ENCODE data around the gene SHOX. TPM values are rescaled to one million over a fixed set of nuclear protein-coding genes. Genes with fewer than 3 reads are reported as not detected.

SHOX gene
- total RNA-seq, 1 experiment from 2014 or later, result not detected

DNA sequence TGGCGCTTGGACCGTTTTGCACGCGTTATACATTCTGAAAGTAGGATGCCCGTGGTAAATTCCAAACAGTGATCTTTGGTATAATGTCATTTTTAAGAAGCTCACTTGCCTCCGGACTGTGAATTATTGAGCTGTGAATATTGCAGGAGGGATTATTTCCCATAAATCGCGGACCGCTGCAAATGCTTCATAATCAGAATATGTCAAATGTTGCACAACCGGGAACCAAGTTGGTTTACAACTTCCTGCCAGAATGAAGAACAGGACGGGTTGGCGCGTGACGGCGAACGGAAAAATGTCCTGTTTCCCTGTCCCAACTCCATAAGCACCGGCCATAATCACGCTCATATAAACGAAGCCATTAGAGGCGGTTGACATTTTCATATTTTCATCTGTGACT lies 67.6 kb downstream of the SHOX start:
- intact Hi-C loops (cut with micrococcal nuclease; ENCODE audit: unreplicated experiment), result no loop called here

DNA sequence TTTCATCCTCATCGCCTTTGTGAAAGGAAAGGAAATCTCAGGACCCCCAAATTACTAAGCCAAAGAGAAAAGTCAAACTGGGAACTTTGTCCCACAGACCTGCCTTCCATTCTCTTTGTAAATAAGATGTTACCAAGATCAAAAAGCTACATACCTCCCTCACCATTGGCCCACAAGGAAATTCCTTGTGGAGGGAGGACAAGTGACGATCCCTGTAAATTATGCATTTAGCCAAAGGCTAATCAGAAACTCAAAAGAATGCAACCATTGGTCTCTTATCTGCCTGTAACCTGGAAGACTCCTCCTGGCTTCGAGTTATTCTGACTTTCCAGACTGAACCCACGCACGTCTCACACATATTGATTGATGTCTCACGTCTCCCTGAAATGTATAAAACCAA lies 70.3 kb downstream of the SHOX start:
- no peaks in the 10 kb centered on the region; the same call in 1 of the 2 replicates for H3K9me3 ChIP-seq
- H3K4me1 Mint-ChIP-seq (ENCODE audit: low read depth, unreplicated experiment), result no peaks in the 10 kb centered on the region

More for the DNA sequence above, 67.6 kb downstream of the SHOX start:
- H3K9me3 Mint-ChIP-seq (ENCODE audit: unreplicated experiment), result peaks cover 7% of the 10 kb centered on the region
- Histone ChIP-seq H3K4me1 (no peaks in the 10 kb centered on the region), H3K27me3 (replicated peaks; ENCODE audit: control insufficient read depth, insufficient read depth, low read length) (no peaks in the 10 kb centered on the region), H3K4me3 (ENCODE audit: low read depth, low read length) (no peak overlapping the region), H3K9me3 (no peaks in the 10 kb centered on the region; the same call in 1 of the 2 replicates), H3K36me3 (ENCODE audit: control insufficient read depth, insufficient read depth, low read length) (no peaks in the 10 kb centered on the region)
- TF ChIP-seq, protein P1, sequence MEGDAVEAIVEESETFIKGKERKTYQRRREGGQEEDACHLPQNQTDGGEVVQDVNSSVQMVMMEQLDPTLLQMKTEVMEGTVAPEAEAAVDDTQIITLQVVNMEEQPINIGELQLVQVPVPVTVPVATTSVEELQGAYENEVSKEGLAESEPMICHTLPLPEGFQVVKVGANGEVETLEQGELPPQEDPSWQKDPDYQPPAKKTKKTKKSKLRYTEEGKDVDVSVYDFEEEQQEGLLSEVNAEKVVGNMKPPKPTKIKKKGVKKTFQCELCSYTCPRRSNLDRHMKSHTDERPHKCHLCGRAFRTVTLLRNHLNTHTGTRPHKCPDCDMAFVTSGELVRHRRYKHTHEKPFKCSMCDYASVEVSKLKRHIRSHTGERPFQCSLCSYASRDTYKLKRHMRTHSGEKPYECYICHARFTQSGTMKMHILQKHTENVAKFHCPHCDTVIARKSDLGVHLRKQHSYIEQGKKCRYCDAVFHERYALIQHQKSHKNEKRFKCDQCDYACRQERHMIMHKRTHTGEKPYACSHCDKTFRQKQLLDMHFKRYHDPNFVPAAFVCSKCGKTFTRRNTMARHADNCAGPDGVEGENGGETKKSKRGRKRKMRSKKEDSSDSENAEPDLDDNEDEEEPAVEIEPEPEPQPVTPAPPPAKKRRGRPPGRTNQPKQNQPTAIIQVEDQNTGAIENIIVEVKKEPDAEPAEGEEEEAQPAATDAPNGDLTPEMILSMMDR (IDR thresholded peaks at IDR 0.05; ENCODE audit: insufficient read depth in 1 of 2, low read depth in 1 of 2, low read length in 1 of 2, severe bottlenecking in 1 of 2, unreplicated experiment in 1 of 2), result no peak
- BruUV-seq (replicated peaks), result no TSS peak
- H3K36me3 Mint-ChIP-seq (ENCODE audit: insufficient read depth, unreplicated experiment), result no peaks in the 10 kb centered on the region
- no peak for DNase-seq
- H3K4me3 Mint-ChIP-seq (ENCODE audit: unreplicated experiment), result no peak overlapping the region
- H3K4me1 Mint-ChIP-seq (ENCODE audit: low read depth, unreplicated experiment), result no peaks in the 10 kb centered on the region
- ChIA-PET CTCF (no interaction called here), POLR2A (no interaction called here)
- no peak overlapping the region for H3K27ac Mint-ChIP-seq (ENCODE audit: unreplicated experiment)
- H3K27me3 Mint-ChIP-seq (ENCODE audit: insufficient read depth, unreplicated experiment), result no peaks in the 10 kb centered on the region

DNA sequence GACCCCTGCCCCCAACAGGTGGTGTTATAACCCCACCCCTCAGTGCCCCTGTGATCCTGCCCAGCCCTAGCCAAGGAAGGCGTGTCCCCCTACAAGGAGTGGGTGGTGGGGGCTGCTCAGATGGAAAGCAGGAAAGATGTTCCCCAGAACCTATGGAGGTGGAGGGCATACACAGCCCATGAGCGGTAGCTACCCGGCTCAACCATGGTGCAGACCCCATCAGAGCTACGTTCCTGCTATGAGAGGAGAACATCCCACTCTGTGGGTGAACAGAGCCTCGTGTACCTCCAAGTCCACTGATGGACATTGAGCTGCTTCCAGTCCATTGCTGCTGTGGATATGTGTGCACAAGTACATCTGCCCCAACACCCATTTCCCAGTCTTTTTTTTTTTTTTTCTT lies 71.1 kb downstream of the SHOX start:
- Histone ChIP-seq H3K4me1 (no peaks in the 10 kb centered on the region), H3K36me3 (ENCODE audit: control insufficient read depth, insufficient read depth, low read length) (no peaks in the 10 kb centered on the region), H3K4me3 (ENCODE audit: low read depth, low read length) (no peak overlapping the region), H3K9me3 (no peaks in the 10 kb centered on the region; the same call in 1 of the 2 replicates), H3K27me3 (replicated peaks; ENCODE audit: control insufficient read depth, insufficient read depth, low read length) (no peaks in the 10 kb centered on the region)
- Mint-ChIP-seq H3K36me3 (ENCODE audit: insufficient read depth, unreplicated experiment) (no peaks in the 10 kb centered on the region), H3K9me3 (ENCODE audit: unreplicated experiment) (peaks cover 26% of the 10 kb centered on the region), H3K4me1 (ENCODE audit: low read depth, unreplicated experiment) (no peaks in the 10 kb centered on the region), H3K27me3 (ENCODE audit: insufficient read depth, unreplicated experiment) (no peaks in the 10 kb centered on the region), H3K4me3 (ENCODE audit: unreplicated experiment) (no peak overlapping the region), H3K27ac (ENCODE audit: unreplicated experiment) (no peak overlapping the region)
- DNase-seq, result no peak
- TF ChIP-seq, protein P1 (IDR thresholded peaks at IDR 0.05; ENCODE audit: insufficient read depth in 1 of 2, low read depth in 1 of 2, low read length in 1 of 2, severe bottlenecking in 1 of 2, unreplicated experiment in 1 of 2), result no peak
- no TSS peak for BruUV-seq (replicated peaks)
- intact Hi-C loops (cut with micrococcal nuclease; ENCODE audit: unreplicated experiment), result no loop called here
- ChIA-PET CTCF (no interaction called here), POLR2A (no interaction called here)

More for the DNA sequence above, 70.3 kb downstream of the SHOX start:
- ChIA-PET CTCF (no interaction called here), POLR2A (no interaction called here)
- Mint-ChIP-seq H3K36me3 (ENCODE audit: insufficient read depth, unreplicated experiment) (no peaks in the 10 kb centered on the region), H3K9me3 (ENCODE audit: unreplicated experiment) (peaks cover 26% of the 10 kb centered on the region), H3K27me3 (ENCODE audit: insufficient read depth, unreplicated experiment) (no peaks in the 10 kb centered on the region), H3K4me3 (ENCODE audit: unreplicated experiment) (no peak overlapping the region), H3K27ac (ENCODE audit: unreplicated experiment) (no peak overlapping the region)
- no TSS peak for BruUV-seq (replicated peaks)
- H3K4me1 ChIP-seq, result no peaks in the 10 kb centered on the region
- H3K36me3 ChIP-seq (ENCODE audit: control insufficient read depth, insufficient read depth, low read length), result no peaks in the 10 kb centered on the region
- H3K4me3 ChIP-seq (ENCODE audit: low read depth, low read length), result no peak overlapping the region
- no peaks in the 10 kb centered on the region for H3K27me3 ChIP-seq (replicated peaks; ENCODE audit: control insufficient read depth, insufficient read depth, low read length)
- intact Hi-C loops (cut with micrococcal nuclease; ENCODE audit: unreplicated experiment), result no loop called here
- no peak for DNase-seq
- TF ChIP-seq, protein P1 (IDR thresholded peaks at IDR 0.05; ENCODE audit: insufficient read depth in 1 of 2, low read depth in 1 of 2, low read length in 1 of 2, severe bottlenecking in 1 of 2, unreplicated experiment in 1 of 2), result no peak

All from Caco-2 (cell line).